GM12891 (cell line): Measurements from ENCODE around the gene MAP3K2.

Source experiments
- DNase-seq: peaks from one replicate; pipeline ENCODE4 v3.0.0; 2011; ENCODE audit warnings: low spot score; ENCODE audit not compliant: insufficient read length
- FAIRE-seq: peaks from 2 replicates; lab custom pipeline; 2011; peaks lifted over from hg19 to GRCh38; lab: Jason Lieb, UNC
- PAX5 ChIP-seq: IDR thresholded peaks from 2 replicates; pipeline ENCODE4 v1.6.1; 2011; ENCODE audit warnings: low read length, moderate library complexity, mild to moderate bottlenecking; ENCODE audit not compliant: insufficient read depth, severe bottlenecking
- POLR2A ChIP-seq: IDR thresholded peaks from 2 replicates; pipeline ENCODE4 v1.6.1; 2011; ENCODE audit warnings: low read depth, low read length, control low read depth
- POLR2AphosphoS5 ChIP-seq: IDR thresholded peaks from 2 replicates; pipeline ENCODE4 v1.6.1; 2011; ENCODE audit warnings: low read depth, low read length, control low read depth
- POU2F2 ChIP-seq: IDR thresholded peaks from 2 replicates; pipeline ENCODE4 v1.6.1; 2011; ENCODE audit warnings: low read depth, mild to moderate bottlenecking, control low read depth, low read length, moderate library complexity
- SPI1 ChIP-seq: IDR thresholded peaks from 2 replicates; pipeline ENCODE4 v1.6.1; 2011; ENCODE audit warnings: low read depth, low read length, control low read depth
- TAF1 ChIP-seq: IDR thresholded peaks from 2 replicates; pipeline ENCODE4 v1.6.1; 2011; ENCODE audit warnings: low read depth, low read length, control low read depth

Gene MAP3K2

DNA sequence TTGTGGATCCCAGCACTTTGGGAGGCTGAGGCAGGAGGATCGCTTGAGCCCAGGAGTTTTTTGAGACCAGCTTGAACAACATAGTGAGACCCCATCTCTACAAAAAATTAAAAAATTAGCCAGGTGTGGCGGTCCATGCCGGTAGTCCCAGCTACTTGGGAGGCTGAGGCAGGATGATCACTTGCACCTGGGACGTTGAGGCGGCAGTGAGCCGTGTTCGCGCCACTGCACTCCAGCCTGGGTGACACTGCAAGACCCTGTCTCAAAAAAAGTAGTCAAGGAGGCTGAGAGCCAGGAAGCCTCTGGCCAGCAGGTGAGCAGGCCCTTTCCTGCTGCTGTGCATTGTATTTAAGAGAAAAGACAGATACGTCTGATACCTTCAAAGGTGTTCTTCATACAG, 19.3 kb upstream of the MAP3K2 start:
- no peak for DNase-seq
- TF ChIP-seq SPI1 (no peak), PAX5 (no peak), POU2F2 (no peak), POLR2AphosphoS5 (no peak)
- FAIRE-seq = no peak

DNA sequence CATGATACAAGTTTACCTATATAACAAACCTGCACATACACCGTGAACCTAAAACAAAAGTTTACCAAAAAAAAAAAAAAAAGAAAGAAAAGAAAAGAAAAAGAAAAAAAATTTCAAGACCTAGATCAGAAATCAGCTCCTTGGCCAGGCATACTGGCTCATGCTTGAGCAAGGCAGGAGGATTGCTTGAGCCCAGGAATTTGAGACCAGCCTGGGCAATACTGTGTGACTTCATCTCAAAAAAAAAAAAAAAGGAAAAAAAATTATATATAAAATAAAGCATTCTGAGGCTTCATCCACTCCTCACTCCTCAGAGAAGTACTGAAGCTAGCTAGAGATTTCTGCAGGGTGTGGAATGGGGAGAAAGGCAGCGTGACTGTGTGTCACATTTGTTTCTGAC, 18.7 kb upstream of the MAP3K2 start:
- TF ChIP-seq PAX5 (no peak), TAF1 (no peak), POLR2AphosphoS5 (no peak), POLR2A (no peak)
- no peak for DNase-seq
- FAIRE-seq = no peak

DNA sequence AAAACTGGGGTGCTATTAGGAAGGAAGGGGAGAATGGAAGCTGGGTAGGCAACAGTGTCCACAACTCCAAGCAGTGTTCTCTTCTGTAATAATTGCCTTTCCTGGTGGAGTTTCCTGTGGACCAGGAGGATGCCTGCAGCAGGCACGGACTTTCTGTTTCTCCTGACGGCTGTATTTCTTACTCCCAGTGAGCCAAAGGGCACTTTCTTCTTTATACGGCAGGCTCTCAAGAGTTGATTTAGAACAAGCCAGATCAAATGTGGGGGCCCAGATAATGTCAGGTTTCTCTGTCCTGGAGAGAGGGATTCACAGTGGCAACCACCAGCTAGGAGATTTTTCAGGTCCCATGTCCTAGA, 17.5 kb upstream of the MAP3K2 start:
- TF ChIP-seq TAF1 (no peak), POLR2A (no peak), SPI1 (no peak), PAX5 (no peak), POU2F2 (no peak), POLR2AphosphoS5 (no peak)
- FAIRE-seq = no peak
- no peak for DNase-seq

DNA sequence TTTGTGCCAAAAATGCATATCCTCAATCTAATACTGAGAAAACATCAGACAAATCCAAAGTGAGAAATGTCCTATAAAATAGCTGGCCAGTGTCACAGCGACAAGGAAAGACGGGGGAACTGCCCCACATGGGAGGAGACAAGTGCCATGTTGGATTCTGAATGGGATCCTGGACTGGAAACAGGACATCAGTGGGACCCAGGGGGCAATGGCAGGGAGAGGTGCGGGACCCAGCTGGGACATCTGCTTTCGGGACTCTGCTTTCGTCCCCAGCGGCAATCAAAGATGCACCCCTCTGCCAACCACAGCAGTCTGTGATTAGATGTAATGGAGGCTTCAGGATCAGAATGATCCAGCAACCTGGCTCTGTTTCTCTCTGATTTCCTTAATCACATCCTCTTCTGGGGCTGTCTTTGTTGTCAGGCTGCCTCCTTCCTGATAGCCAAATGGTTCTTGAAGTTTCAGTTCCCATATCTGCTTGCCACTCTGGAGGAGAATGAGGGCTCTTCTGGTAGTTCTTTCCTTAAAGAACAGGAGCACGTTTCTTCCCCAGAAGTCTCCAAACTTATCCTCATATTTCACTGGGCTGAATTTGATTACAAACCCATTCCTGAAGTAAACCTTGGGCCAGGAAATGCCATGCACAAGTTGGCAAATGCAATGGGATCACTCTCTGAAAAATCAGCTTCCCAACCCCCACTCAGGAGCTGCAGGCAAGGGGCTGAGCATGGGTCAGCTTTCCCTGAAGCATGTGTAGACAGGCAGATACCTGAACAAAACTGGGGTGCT, 16.9 kb upstream of the MAP3K2 start:
- TF ChIP-seq SPI1 = peak; percentile 82
- TF ChIP-seq POLR2A = no peak
- DNase-seq (no peak), FAIRE-seq (no peak)

DNA sequence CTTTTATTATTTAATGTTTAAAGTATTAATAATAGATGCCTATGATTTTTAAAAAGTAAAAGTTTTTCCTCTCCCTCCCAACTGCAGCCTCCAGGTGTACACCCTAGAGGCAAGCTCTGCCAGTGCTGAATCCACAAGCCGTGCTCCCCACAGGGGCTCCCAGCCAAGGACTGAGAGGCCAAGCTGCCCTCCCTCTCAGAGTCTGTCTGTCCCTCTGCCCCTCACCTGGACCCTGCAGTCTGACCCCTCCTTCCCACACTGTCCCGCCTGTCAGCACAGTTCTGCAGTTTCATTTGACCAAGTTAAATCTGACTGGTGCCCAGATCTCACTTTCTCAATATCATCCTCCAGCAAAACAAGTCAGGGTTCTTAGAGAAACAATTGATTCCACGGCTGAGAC, 15.7 kb upstream of the MAP3K2 start:
- FAIRE-seq (no peak), DNase-seq (no peak)
- TF ChIP-seq POU2F2 (no peak), SPI1 (no peak), TAF1 (no peak), POLR2AphosphoS5 (no peak), PAX5 (no peak), POLR2A (no peak)

DNA sequence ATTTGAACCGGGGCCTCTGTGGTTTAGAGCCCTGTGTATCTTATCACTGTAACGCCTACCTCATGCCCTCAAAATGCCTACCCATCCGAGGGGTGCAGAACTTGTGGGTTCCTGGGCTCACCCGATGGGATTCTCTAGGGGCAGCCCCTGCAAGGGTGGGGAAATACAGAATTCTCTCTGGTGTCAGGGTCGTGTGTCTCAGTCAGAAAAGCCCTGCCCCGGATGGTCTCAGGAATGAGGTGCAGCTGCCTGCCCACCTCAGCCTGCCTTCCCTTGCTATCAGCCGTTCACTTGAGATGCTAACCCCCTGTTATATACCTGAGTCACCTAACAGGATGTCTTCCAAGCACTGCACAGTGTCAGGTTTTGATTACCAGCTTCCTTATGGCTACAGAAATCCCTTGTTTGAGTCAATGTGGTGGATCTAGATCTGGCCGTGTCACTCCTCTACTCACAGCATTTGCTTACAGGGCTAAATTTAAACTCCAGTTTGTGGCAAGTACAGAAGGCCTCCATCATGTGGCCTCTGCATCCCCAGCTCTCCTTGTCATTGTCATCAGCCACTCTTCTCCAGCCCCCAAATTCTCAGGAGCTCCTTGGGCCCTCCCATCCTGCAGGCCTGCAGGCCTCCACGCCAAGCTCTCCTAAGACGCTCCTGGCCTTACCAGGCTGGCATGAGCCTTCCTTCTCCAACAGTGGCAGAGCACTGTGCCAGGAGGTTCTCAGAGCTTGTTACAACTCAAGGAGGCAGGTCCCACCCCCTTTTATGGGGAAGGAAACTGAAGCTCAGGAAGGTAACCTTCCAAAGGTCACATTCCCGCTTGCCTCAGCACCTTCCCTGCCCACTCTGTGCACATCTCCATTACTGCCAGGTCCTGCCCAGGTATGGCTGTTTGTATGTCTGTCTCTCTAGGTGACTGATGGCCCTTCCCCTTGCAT, 14.3 kb upstream of the MAP3K2 start:
- FAIRE-seq = peak; percentile 62
- DNase-seq = no peak
- TF ChIP-seq SPI1 = no peak
- no peak for TF ChIP-seq POLR2AphosphoS5
- TF ChIP-seq POU2F2 = no peak
- no peak for TF ChIP-seq TAF1
- TF ChIP-seq PAX5 = no peak
- no peak for TF ChIP-seq POLR2A

DNA sequence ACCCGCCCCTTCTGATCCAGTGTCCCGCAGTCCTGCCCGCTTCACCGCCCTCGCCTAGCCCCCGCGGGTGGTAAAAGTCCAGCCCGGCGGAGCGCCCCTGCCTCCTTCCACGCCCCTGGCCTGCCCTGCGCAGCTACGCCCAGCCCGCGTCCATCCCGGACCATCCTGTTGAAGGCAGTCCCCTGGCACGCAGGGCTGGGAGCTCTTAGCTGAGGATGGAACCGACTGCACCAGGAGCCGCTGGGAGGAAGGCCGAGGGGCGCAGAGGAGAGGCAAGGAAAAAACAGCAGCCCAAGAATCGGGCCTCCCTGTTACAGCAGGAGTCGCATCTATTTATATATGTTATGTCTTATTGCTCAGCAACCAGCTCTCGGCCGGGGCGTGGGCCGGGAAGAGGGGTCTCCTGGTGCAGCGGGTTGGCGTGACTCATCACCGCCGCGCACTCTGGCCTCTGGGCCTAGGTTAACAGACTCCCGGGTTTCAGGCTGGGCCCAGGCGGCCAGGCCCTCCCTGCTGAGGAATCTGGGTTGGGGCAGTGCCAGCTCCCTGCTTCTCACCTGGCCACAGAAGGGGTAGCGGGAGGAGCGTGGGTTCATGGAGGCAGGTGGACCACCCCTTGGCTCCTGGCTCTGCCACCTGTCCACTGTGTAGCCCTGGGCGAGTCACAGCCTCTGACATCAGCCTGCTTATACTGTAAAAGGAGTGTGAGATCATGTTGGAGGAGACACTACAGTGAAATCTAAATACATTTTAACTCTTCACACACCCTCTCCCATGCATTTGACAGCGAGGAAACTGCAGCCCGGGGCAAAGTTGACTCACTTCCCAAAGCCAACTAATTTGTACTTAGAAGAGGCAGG, 13.4 kb upstream of the MAP3K2 start:
- no peak for TF ChIP-seq PAX5
- TF ChIP-seq TAF1 = no peak
- TF ChIP-seq POLR2A = no peak
- TF ChIP-seq POLR2AphosphoS5 = no peak
- TF ChIP-seq SPI1 = no peak
- no peak for TF ChIP-seq POU2F2
- no peak for FAIRE-seq
- DNase-seq = no peak

DNA sequence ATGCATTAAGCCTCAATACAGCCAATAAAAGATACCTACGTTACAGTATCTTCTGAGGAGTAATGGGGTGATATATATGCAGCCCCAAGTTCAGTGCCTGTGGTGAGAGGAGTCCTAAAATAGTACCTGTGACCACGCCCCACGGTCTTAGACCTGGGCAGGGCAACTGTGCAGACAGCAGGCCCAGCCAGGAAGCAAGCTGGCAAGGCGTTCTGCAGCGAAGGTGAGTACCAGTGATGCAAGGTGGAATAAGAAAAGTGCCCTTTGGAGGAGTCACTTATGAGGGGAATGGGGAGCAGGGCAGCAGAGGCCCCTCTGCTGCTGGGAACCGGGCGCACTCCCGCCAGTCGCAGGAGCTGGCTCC, 12.7 kb upstream of the MAP3K2 start:
- TF ChIP-seq POLR2AphosphoS5 (no peak), TAF1 (no peak)
- no peak for FAIRE-seq
- no peak for DNase-seq

DNA sequence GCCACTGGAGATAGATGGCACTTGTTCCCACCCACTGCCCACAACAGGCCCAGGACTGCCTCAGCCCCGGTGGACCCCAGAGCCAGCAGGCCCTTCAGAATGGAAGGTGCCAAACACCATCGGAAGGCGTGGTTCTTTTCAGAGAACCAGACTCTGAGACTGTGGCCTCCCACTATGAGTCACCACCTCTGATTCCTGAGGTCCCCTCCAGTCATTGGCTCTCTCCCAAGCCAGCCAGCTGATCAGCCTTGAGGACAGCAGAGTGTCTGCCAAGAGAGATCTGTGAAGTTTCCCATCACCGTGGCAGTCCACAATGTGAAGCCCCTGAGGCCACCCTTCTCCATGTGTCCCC, 10.4 kb upstream of the MAP3K2 start:
- peak; percentile 69 for DNase-seq
- peak; percentile 57 for FAIRE-seq

More for the DNA sequence above, 10.4 kb upstream of the MAP3K2 start:
- no peak for TF ChIP-seq PAX5
- TF ChIP-seq POLR2A = no peak
- no peak for TF ChIP-seq SPI1
- no peak for TF ChIP-seq POU2F2
- no peak for TF ChIP-seq POLR2AphosphoS5
- TF ChIP-seq TAF1 = no peak
